OCI-LY3 (cell line): ENCODE results near the gene MCAT.

Experiments used
- CTCF ChIP-seq: fragments of 200-600, 300-600 bp; sonication (generic); IDR thresholded peaks from 2 replicates; pipeline ENCODE4 v1.5.1; 2014; ENCODE audit warnings: antibody characterized with exemption, low read length, low read depth
- EZH2phosphoT487 ChIP-seq: fragments of 200-600 bp; shearing (Covaris generic); IDR thresholded peaks from 2 replicates; pipeline ENCODE4 v1.6.1; 2018; ENCODE audit warnings: antibody characterized with exemption, mixed run types, low read depth

GRCh38 chr22:43174941-43175531, 31.8 kb upstream of the MCAT start:
- TF ChIP-seq EZH2phosphoT487 (no peak), CTCF (no peak)
